ENCODE data around the gene AKIRIN1. TPM values are rescaled to one million over a fixed set of nuclear protein-coding genes. Genes with fewer than 3 reads are reported as not detected.

AKIRIN1 gene
- total and polyA plus RNA-seq, 10 of the 15 experiments (the other 5 are each of a cell fraction or from before 2014, with no cell fraction given): 7.5 to 72.3 (median 50.4) TPM

GRCh38 chr1:38990386-38990737, 714 bp upstream of the AKIRIN1 start:
- no TSS peak for BruUV-seq (replicated peaks)
- in situ Hi-C loops (cut with MboI): no loop called here
- 60% methylated on average over 5 of the region's 5 CpGs for WGBS (ENCODE audit: insufficient coverage, insufficient replicate concordance, low lambda C conversion rate, missing lambda C conversion rate)
- Histone ChIP-seq H3K27ac (ENCODE audit: control insufficient read depth, insufficient read depth) (peak overlapping the region; percentile 85), H3K79me2 (ENCODE audit: control insufficient read depth, insufficient read depth, low read length) (peaks cover 45% of the 10 kb centered on the region), H3K27me3 (replicated peaks in 1 of 2; ENCODE audit: control insufficient read depth in 2 of 2, insufficient read depth in 2 of 2, low read length in 1 of 2) (no peaks in the 10 kb centered on the region), H3K4me1 (ENCODE audit: control insufficient read depth, insufficient read depth, low read length) (no peaks in the 10 kb centered on the region), H3K4me3 (peak overlapping the region; percentile 80), H4K20me1 (ENCODE audit: control insufficient read depth, insufficient read depth) (no peaks in the 10 kb centered on the region), H3K36me3 (ENCODE audit: control insufficient read depth in 2 of 2, insufficient read depth in 2 of 2, low read length in 1 of 2) (peaks cover 0 to 9% of the 10 kb centered on the region in 2 experiments; a peak in 1 of 4 replicates), H3K9me3 (replicated peaks; ENCODE audit: control insufficient read depth, insufficient read depth, low read length) (no peaks in the 10 kb centered on the region), H2AFZ (ENCODE audit: control insufficient read depth, low read depth, low read length) (peak overlapping the region; percentile 88), H3K9ac (ENCODE audit: control insufficient read depth, insufficient read depth, low read length) (peak overlapping the region; percentile 72), H3K4me2 (ENCODE audit: control insufficient read depth, insufficient read depth) (peak overlapping the region; percentile 84)
- SMC1A ChIA-PET (ENCODE audit: uncharacterized antibody, unreplicated experiment): interaction anchor here (0.6 to 1.8 kb wide), 7 partner anchors 12 to 133 kb away, joined by 3 to 9 read pairs (median 3); partner anchors contain the start of gene NDUFS5
- FAIRE-seq: peak; percentile 23
- TF ChIP-seq SPI1 (IDR thresholded peaks at IDR 0.05; ENCODE audit: borderline replicate concordance, insufficient read depth, low read depth, low read length) (no peak), IRF4 (IDR thresholded peaks at IDR 0.05; ENCODE audit: low read depth, low read length) (no peak), TCF7 (IDR thresholded peaks at IDR 0.05; ENCODE audit: borderline replicate concordance) (no peak), NFIC (IDR thresholded peaks at IDR 0.05; ENCODE audit: low read depth, low read length) (no peak), DPF2 (IDR thresholded peaks at IDR 0.05) (no peak)
- CTCF ChIA-PET: interaction anchor here (0.6 to 2.9 kb wide), 4 partner anchors 9 to 226 kb away, joined by 3 to 19 read pairs (median 4); partner anchors contain the start of gene NDUFS5
- RAD21 ChIA-PET (ENCODE audit: unreplicated experiment): interaction anchor here (0.9 to 1.5 kb wide), 3 partner anchors 36 to 144 kb away, joined by 3 to 4 read pairs (median 3); no protein-coding TSS in a partner anchor
- POLR2A ChIA-PET: interaction anchor here (0.6 to 2.7 kb wide), 2 partner anchors 36 to 966 kb away, joined by 4 to 11 read pairs; partner anchors contain the start of gene NDUFS5
- no peak for DNase-seq (ENCODE audit: low read depth, low spot score)
- intact Hi-C loops (cut with micrococcal nuclease; ENCODE audit: unreplicated experiment): loop anchor here (2.0 to 5.0 kb wide), 2 partner anchors 36 to 118 kb away; partner anchors contain the start of genes MYCBP and NDUFS5
- peak; percentile 10 for ATAC-seq
